Measurements from ENCODE around the gene KITLG.

Gene KITLG

GRCh38 chr12:88472775-88473174 is 107.5 kb downstream of the KITLG start:
- ATAC-seq, result no peak; the same call in 2 of the 3 replicates
- TF ChIP-seq ISL1 (CRISPR knock-in tag; IDR thresholded peaks at IDR 0.05) (no peak), PATZ1 (CRISPR knock-in tag; IDR thresholded peaks at IDR 0.05; ENCODE audit: borderline replicate concordance) (no peak), ZC3H10 (CRISPR knock-in tag; IDR thresholded peaks at IDR 0.05) (no peak), ARNTL (CRISPR knock-in tag; IDR thresholded peaks at IDR 0.05; ENCODE audit: borderline replicate concordance, low read depth) (no peak), ZFP30 (CRISPR knock-in tag; IDR thresholded peaks at IDR 0.05) (no peak), ZNF565 (CRISPR knock-in tag; conservative IDR thresholded peaks at IDR 0.05; ENCODE audit: low read depth) (no peak), POU6F1 (CRISPR knock-in tag; IDR thresholded peaks at IDR 0.05; ENCODE audit: borderline replicate concordance, low read depth) (no peak), ZNF70 (CRISPR knock-in tag; IDR thresholded peaks at IDR 0.05) (no peak), ESRRG (CRISPR knock-in tag; IDR thresholded peaks at IDR 0.05) (no peak), OSR1 (CRISPR knock-in tag; IDR thresholded peaks at IDR 0.05) (no peak), TCF4 (CRISPR knock-in tag; IDR thresholded peaks at IDR 0.05; ENCODE audit: borderline replicate concordance) (no peak)

GRCh38 chr12:88472248-88472647 is 108.0 kb downstream of the KITLG start:
- no peak for ATAC-seq
- TF ChIP-seq PATZ1 (CRISPR knock-in tag; IDR thresholded peaks at IDR 0.05; ENCODE audit: borderline replicate concordance) (no peak), PPARA (CRISPR knock-in tag; IDR thresholded peaks at IDR 0.05; ENCODE audit: borderline replicate concordance) (no peak), ARNTL (CRISPR knock-in tag; IDR thresholded peaks at IDR 0.05; ENCODE audit: borderline replicate concordance, low read depth) (no peak), ZFP30 (CRISPR knock-in tag; IDR thresholded peaks at IDR 0.05) (no peak)

GRCh38 chr12:88471331-88472045 is 108.8 kb downstream of the KITLG start:
- TF ChIP-seq TSHZ2 (CRISPR knock-in tag; IDR thresholded peaks at IDR 0.05) (no peak), PATZ1 (CRISPR knock-in tag; IDR thresholded peaks at IDR 0.05; ENCODE audit: borderline replicate concordance) (no peak), ARNTL (CRISPR knock-in tag; IDR thresholded peaks at IDR 0.05; ENCODE audit: borderline replicate concordance, low read depth) (no peak), ISL1 (CRISPR knock-in tag; IDR thresholded peaks at IDR 0.05) (no peak), ZFP3 (CRISPR knock-in tag; IDR thresholded peaks at IDR 0.05) (no peak), ESRRG (CRISPR knock-in tag; IDR thresholded peaks at IDR 0.05) (no peak), ZNF8 (CRISPR knock-in tag; IDR thresholded peaks at IDR 0.05) (no peak), CSRNP3 (CRISPR knock-in tag; IDR thresholded peaks at IDR 0.05) (no peak), SNAI2 (CRISPR knock-in tag; IDR thresholded peaks at IDR 0.05) (no peak), TCF4 (CRISPR knock-in tag; IDR thresholded peaks at IDR 0.05; ENCODE audit: borderline replicate concordance) (no peak), PPARA (CRISPR knock-in tag; IDR thresholded peaks at IDR 0.05; ENCODE audit: borderline replicate concordance) (no peak), GLIS3 (CRISPR knock-in tag; IDR thresholded peaks at IDR 0.05) (no peak), ZC3H10 (CRISPR knock-in tag; IDR thresholded peaks at IDR 0.05) (no peak)
- ATAC-seq, result peak; percentile 62
